HepG2 (cell line): ENCODE measurements around the gene FAM163B. TPM values are rescaled to one million over a fixed set of nuclear protein-coding genes. Genes with fewer than 3 reads are reported as not detected.

Experiments used
- ATAC-seq: fragments of 200-7000 bp; cut with Tn5 transposase; 3 replicates; pipeline ENCODE4 v1.9.1; 2020; ENCODE audit warnings: mild to moderate bottlenecking, moderate library complexity
- BruUV-seq: library from RNA; stranded (reverse); fragments of 400-500 nt; replicated peaks from 2 replicates; lab custom pipeline; 2021; lab: Mats Ljungman, UMichigan
- CTCF ChIA-PET: fragments of 300-600 bp; formaldehyde crosslinking; extraction: SDS; loops from one replicate; lab custom pipeline; 2021; ENCODE audit warnings: low total read pairs, inconsistent platforms, low intra/inter-chr PET ratio; lab: Yijun Ruan, JAX
- POLR2A ChIA-PET: fragments of 350-600 bp; sonication (Branson Sonifier 250); formaldehyde crosslinking; loops from one replicate; lab custom pipeline; 2020; ENCODE audit warnings: antibody characterized with exemption, inconsistent platforms; lab: Yijun Ruan, JAX
- DNase-seq: peaks from one replicate; pipeline ENCODE4 v3.0.0-alpha.2; 2015; ENCODE audit warnings: low spot score
- FAIRE-seq: peaks from 3 replicates; lab custom pipeline; 2011; peaks lifted over from hg19 to GRCh38; lab: Jason Lieb, UNC
- H2AFZ ChIP-seq: one replicate; pipeline ENCODE4 v1.6.1; 2011; ENCODE audit warnings: low read length, inconsistent platforms
- H3K27ac ChIP-seq: fragments of 300-600 bp; 3 replicates; pipeline ENCODE4 v1.8.0; 2011; ENCODE audit warnings: mixed run types, mild to moderate bottlenecking, mixed read lengths, low read length, inconsistent platforms; ENCODE audit not compliant: insufficient read depth; ENCODE audit errors: extremely low read length
- H3K27me3 ChIP-seq, 2 experiments: fragments of 200-600 bp in 1 of 2; 2 replicates in 1 of 2; 3 replicates in 1 of 2; pipeline versions ENCODE4 v1.6.0 to v1.8.0; 2011; ENCODE audit warnings: low read length in 2 of 2, mild to moderate bottlenecking in 2 of 2, moderate library complexity in 2 of 2, inconsistent platforms in 1 of 2; ENCODE audit not compliant: insufficient read depth in 2 of 2, control insufficient read depth in 1 of 2
- H3K36me3 ChIP-seq, 2 experiments: fragments of 200-600 bp in 1 of 2; replicated peaks in 1 of 2; 2 replicates in 1 of 2; 3 replicates in 1 of 2; pipeline versions ENCODE4 v1.5.1 to v1.8.0; 2011; ENCODE audit warnings: low read length in 2 of 2, inconsistent platforms in 1 of 2; ENCODE audit not compliant: insufficient read depth in 2 of 2, control insufficient read depth in 1 of 2
- H3K4me1 ChIP-seq: 2 replicates; pipeline ENCODE4 v1.5.1; 2012; ENCODE audit warnings: low read length, inconsistent platforms; ENCODE audit not compliant: insufficient read depth
- H3K4me2 ChIP-seq: 2 replicates; pipeline ENCODE4 v1.6.0; 2011; ENCODE audit warnings: low read depth, low read length, inconsistent platforms
- H3K4me3 ChIP-seq, 3 experiments: fragments of 200-600 bp in 1 of 3; sonication (generic), shearing (Covaris generic) in 1 of 3; replicated peaks in 1 of 3; 2 replicates each; pipeline ENCODE4 v1.5.1; 2011 to 2016; ENCODE audit warnings: low read length in 3 of 3, inconsistent platforms in 2 of 3, low read depth in 2 of 3, mild to moderate bottlenecking in 2 of 3, control low read depth in 1 of 3, mixed read lengths in 1 of 3; ENCODE audit not compliant: insufficient read depth in 1 of 3
- H3K79me2 ChIP-seq: one replicate; pipeline ENCODE4 v1.6.1; 2011; ENCODE audit warnings: low read length, inconsistent platforms; ENCODE audit not compliant: insufficient read depth
- H3K9ac ChIP-seq: 2 replicates; pipeline ENCODE4 v1.6.0; 2011; ENCODE audit warnings: mild to moderate bottlenecking, low read depth, low read length, inconsistent platforms; ENCODE audit not compliant: insufficient read depth
- H3K9me3 ChIP-seq: 2 replicates; pipeline ENCODE4 v1.5.1; 2012; ENCODE audit warnings: mild to moderate bottlenecking, low read length
- H4K20me1 ChIP-seq: 2 replicates; pipeline ENCODE4 v1.6.0; 2011; ENCODE audit warnings: inconsistent platforms, mild to moderate bottlenecking, low read length, moderate library complexity; ENCODE audit not compliant: insufficient read depth
- BCL6 ChIP-seq: IDR thresholded peaks from 2 replicates; pipeline ENCODE4 v1.6.1; 2016; ENCODE audit warnings: missing genetic modification reagents, missing compliant biosample characterization
- IKZF1 ChIP-seq: fragments of 450-650 bp; IDR thresholded peaks from 2 replicates; pipeline ENCODE4 v1.7.1; 2016
- RBM39 ChIP-seq: fragments of 200-400 bp; formaldehyde crosslinking; IDR thresholded peaks from one replicate; pipeline ENCODE4 v1.6.1; 2018; ENCODE audit warnings: antibody characterized with exemption, mild to moderate bottlenecking, low read depth, low read length; ENCODE audit not compliant: poor library complexity, severe bottlenecking
- SATB2 ChIP-seq: sonication (generic); formaldehyde crosslinking; IDR thresholded peaks from 2 replicates; pipeline ENCODE4 v1.5.0; 2020; ENCODE audit warnings: missing genetic modification reagents
- TAF15 ChIP-seq: fragments of 200-400 bp; formaldehyde crosslinking; IDR thresholded peaks from one replicate; pipeline ENCODE4 v1.6.1; 2018; ENCODE audit warnings: mild to moderate bottlenecking, low read depth, low read length; ENCODE audit not compliant: poor library complexity, severe bottlenecking
- ZNF333 ChIP-seq: sonication (generic); formaldehyde crosslinking; IDR thresholded peaks from 2 replicates; pipeline ENCODE4 v1.4.0; 2020; ENCODE audit warnings: mild to moderate bottlenecking, missing genetic modification reagents, borderline replicate concordance
- ZNF556 ChIP-seq: sonication (generic); formaldehyde crosslinking; IDR thresholded peaks from 2 replicates; pipeline ENCODE4 v1.4.0; 2020; ENCODE audit warnings: mild to moderate bottlenecking, missing genetic modification reagents, borderline replicate concordance
- ZNF629 ChIP-seq: sonication (generic); formaldehyde crosslinking; conservative IDR thresholded peaks from 2 replicates; pipeline ENCODE4 v1.5.0; 2020; ENCODE audit warnings: missing genetic modification reagents
- WGBS: methylation state at CpG from one replicate; pipeline ENCODE4 v1.1.6; 2017; ENCODE audit warnings: low lambda C conversion rate; 5-methylcytosine and 5-hydroxymethylcytosine counted together
- in situ Hi-C: cut with HindIII; loops from 2 replicates; pipeline ENCODE4 v1.10.0; 2017; ENCODE audit warnings: low pct_unique_long_range_greater_than_20kb; ENCODE audit not compliant: extremely low pct_ligation_motif_present
- intact Hi-C: fragments of 100-400 bp; cut with micrococcal nuclease; formaldehyde crosslinking; loops from one replicate; pipeline ENCODE4 v1.10.0; 2022; ENCODE audit not compliant: unreplicated experiment
- polyA plus RNA-seq, 8 experiments: library from polyadenylated mRNA; depleted of rRNA in 3 of 8; stranded (reverse) in 7 of 8; unstranded in 1 of 8; fragments of >200 nt; fragmentation: Illumina TruSeq in 4 of 8; extraction: Trizol in 4 of 8; gene quantifications; 2 replicates each; pipeline versions ENCODE4 v1.2.1 to v1.2.3, GENCODE V29; 2011 to 2016; ENCODE audit warnings: low read depth in 4 of 8, missing spikeins in 1 of 8, mixed read lengths in 1 of 8; ENCODE audit not compliant: insufficient read depth in 1 of 8
- total RNA-seq, 5 experiments: library from RNA; depleted of rRNA; stranded (reverse); fragments of >200 nt; fragmentation: Illumina TruSeq; extraction: Trizol; gene quantifications; 2 replicates each; pipeline ENCODE4 v1.2.3, GENCODE V29; 2016; ENCODE audit warnings: low read depth in 1 of 5
- TF ChIP-seq, protein P1 (sequence below): sonication (generic); formaldehyde crosslinking; IDR thresholded peaks from 2 replicates; pipeline ENCODE4 v1.5.1; 2020; ENCODE audit warnings: missing genetic modification reagents, mild to moderate bottlenecking, borderline replicate concordance
- TF ChIP-seq, protein P2 (sequence below): sonication (generic); formaldehyde crosslinking; IDR thresholded peaks from 2 replicates; pipeline ENCODE4 v1.5.0; 2020; ENCODE audit warnings: mild to moderate bottlenecking, missing genetic modification reagents, moderate library complexity
- TF ChIP-seq, protein P3 (sequence below): sonication (generic); formaldehyde crosslinking; IDR thresholded peaks from 2 replicates; pipeline ENCODE4 v1.5.1; 2020; ENCODE audit warnings: missing genetic modification reagents, mild to moderate bottlenecking, borderline replicate concordance

The FAM163B gene
- total and polyA plus RNA-seq, 2 of the 13 experiments (the other 11 are each of a cell fraction or from before 2014, with no cell fraction given): not detected

DNA sequence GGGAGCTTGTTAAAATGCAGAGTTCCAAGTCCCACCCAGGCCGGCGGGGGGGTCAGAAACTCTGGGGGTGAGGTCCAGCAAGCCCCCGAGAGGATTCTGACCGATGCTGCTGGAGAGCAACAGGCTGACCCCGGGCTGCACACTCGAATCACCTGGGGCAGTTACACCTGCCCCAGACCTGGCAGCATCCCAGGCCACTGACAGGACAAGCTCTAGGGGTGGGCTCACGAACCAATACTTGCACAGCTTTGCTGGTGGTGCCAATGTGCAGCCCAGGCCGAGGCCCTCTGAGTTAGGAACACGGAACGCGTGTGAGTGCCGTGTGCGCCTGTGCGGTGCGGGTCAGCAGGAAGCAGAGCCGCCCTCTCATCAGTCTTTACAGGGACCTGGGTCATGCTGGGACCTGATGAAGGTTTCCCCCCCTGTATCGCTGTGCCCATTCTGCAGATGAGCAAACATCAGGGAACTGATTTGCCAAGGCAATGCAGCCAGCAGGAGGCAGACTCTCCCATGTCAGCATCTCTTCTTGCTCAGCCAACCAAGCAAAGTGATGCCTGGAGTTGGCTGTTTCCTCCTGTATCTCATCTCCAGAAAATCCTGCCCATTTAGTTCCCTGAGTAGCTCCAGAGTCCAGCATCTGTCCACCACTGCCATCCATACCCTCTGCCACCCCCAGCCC lies 16.3 kb downstream of the FAM163B start:
- in situ Hi-C loops: no loop called here
- WGBS: 11% methylated on average over 4 of the region's 17 CpGs
- ChIA-PET POLR2A (no interaction called here), CTCF (no interaction called here)
- peaks cover 2 to 42% of the 10 kb centered on the region in 2 experiments; a peak in 4 of 5 replicates for H3K27me3 ChIP-seq
- no peak for ATAC-seq
- H3K36me3 ChIP-seq: no peaks in the 10 kb centered on the region
- no peak overlapping the region for H3K9ac ChIP-seq
- H3K27ac ChIP-seq: no peak overlapping the region
- no peaks in the 10 kb centered on the region for H4K20me1 ChIP-seq
- DNase-seq: no peak
- no peaks in the 10 kb centered on the region for H3K79me2 ChIP-seq
- no peak overlapping the region for H3K4me2 ChIP-seq
- intact Hi-C loops: no loop called here
- no TSS peak for BruUV-seq
- no peak for FAIRE-seq
- H2AFZ ChIP-seq: no peak overlapping the region
- no peak overlapping the region for H3K4me3 ChIP-seq
- H3K9me3 ChIP-seq: peaks cover 15% of the 10 kb centered on the region
- no peaks in the 10 kb centered on the region for H3K4me1 ChIP-seq
- TF ChIP-seq ZNF629 (peak; percentile 93), BCL6 (CRISPR knock-in tag) (no peak), RBM39 (no peak), SATB2 (CRISPR knock-in tag) (no peak), IKZF1 (no peak), TAF15 (no peak), ZNF556 (CRISPR knock-in tag) (no peak), ZNF333 (no peak)
- TF ChIP-seq, protein P1, sequence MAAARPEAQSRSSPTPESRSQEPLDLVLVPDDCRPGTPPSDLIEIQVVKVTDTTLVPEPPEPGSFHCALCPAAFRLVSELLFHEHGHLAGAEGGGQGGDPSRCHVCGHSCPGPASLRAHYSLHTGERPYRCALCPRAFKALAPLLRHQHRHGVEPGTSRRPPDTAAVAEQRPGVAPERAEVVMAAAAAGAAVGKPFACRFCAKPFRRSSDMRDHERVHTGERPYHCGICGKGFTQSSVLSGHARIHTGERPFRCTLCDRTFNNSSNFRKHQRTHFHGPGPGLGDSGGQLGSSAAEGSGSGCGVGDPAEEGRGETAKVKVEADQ: no peak
- TF ChIP-seq, protein P2, sequence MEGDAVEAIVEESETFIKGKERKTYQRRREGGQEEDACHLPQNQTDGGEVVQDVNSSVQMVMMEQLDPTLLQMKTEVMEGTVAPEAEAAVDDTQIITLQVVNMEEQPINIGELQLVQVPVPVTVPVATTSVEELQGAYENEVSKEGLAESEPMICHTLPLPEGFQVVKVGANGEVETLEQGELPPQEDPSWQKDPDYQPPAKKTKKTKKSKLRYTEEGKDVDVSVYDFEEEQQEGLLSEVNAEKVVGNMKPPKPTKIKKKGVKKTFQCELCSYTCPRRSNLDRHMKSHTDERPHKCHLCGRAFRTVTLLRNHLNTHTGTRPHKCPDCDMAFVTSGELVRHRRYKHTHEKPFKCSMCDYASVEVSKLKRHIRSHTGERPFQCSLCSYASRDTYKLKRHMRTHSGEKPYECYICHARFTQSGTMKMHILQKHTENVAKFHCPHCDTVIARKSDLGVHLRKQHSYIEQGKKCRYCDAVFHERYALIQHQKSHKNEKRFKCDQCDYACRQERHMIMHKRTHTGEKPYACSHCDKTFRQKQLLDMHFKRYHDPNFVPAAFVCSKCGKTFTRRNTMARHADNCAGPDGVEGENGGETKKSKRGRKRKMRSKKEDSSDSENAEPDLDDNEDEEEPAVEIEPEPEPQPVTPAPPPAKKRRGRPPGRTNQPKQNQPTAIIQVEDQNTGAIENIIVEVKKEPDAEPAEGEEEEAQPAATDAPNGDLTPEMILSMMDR: peak; percentile 36; the same call in 1 of the 2 replicates
- TF ChIP-seq, protein P3, sequence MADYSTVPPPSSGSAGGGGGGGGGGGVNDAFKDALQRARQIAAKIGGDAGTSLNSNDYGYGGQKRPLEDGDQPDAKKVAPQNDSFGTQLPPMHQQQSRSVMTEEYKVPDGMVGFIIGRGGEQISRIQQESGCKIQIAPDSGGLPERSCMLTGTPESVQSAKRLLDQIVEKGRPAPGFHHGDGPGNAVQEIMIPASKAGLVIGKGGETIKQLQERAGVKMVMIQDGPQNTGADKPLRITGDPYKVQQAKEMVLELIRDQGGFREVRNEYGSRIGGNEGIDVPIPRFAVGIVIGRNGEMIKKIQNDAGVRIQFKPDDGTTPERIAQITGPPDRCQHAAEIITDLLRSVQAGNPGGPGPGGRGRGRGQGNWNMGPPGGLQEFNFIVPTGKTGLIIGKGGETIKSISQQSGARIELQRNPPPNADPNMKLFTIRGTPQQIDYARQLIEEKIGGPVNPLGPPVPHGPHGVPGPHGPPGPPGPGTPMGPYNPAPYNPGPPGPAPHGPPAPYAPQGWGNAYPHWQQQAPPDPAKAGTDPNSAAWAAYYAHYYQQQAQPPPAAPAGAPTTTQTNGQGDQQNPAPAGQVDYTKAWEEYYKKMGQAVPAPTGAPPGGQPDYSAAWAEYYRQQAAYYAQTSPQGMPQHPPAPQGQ (CRISPR knock-in tag): no peak
